Erythroblast (primary cell): Measurements from ENCODE around the gene PLXNA2.

ENCODE experiments used
- GATA1 ChIP-seq: IDR thresholded peaks from 2 replicates; pipeline ENCODE4 v1.6.1; 2011; ENCODE audit warnings: low read depth, mild to moderate bottlenecking, control low read depth, low read length, moderate library complexity
- POLR2A ChIP-seq: IDR thresholded peaks from 2 replicates; pipeline ENCODE4 v1.6.1; 2011; ENCODE audit warnings: mild to moderate bottlenecking, low read length

GRCh38 chr1:208151728-208152598 is 92.2 kb downstream of the PLXNA2 start:
- no peak for TF ChIP-seq POLR2A
- TF ChIP-seq GATA1 = no peak
